Ishikawa (cell line): ENCODE data around the gene TMEM209.

Experiments
- CREB1 ChIP-seq: IDR thresholded peaks from 2 replicates; pipeline ENCODE4 v1.6.1; 2012; ENCODE audit warnings: low read depth
- EGR1 ChIP-seq: IDR thresholded peaks from 2 replicates; pipeline ENCODE4 v1.6.1; 2012
- EP300 ChIP-seq: IDR thresholded peaks from 2 replicates; pipeline ENCODE4 v1.6.1; 2012; ENCODE audit warnings: borderline replicate concordance
- MAX ChIP-seq: IDR thresholded peaks from 2 replicates; pipeline ENCODE4 v1.6.1; 2012
- NFIC ChIP-seq: IDR thresholded peaks from 2 replicates; pipeline ENCODE4 v1.6.1; 2012
- RAD21 ChIP-seq: IDR thresholded peaks from 2 replicates; pipeline ENCODE4 v1.6.1; 2012; ENCODE audit warnings: low read depth
- REST ChIP-seq: IDR thresholded peaks from 2 replicates; pipeline ENCODE4 v1.6.1; 2012; ENCODE audit warnings: low read depth, mild to moderate bottlenecking
- TAF1 ChIP-seq: IDR thresholded peaks from 2 replicates; pipeline ENCODE4 v1.6.1; 2012; ENCODE audit warnings: low read depth, mild to moderate bottlenecking
- USF1 ChIP-seq: IDR thresholded peaks from 2 replicates; pipeline ENCODE4 v1.6.1; 2012
- YY1 ChIP-seq: IDR thresholded peaks from 2 replicates; pipeline ENCODE4 v1.6.1; 2012; ENCODE audit warnings: low read depth
- ZBTB7A ChIP-seq: IDR thresholded peaks from 2 replicates; pipeline ENCODE4 v1.6.1; 2012; ENCODE audit warnings: low read depth

GRCh38 chr7:130134106-130134636, 71.0 kb downstream of the TMEM209 start:
- TF ChIP-seq YY1 = no peak
- TF ChIP-seq REST = no peak
- no peak for TF ChIP-seq MAX
- TF ChIP-seq EP300 = no peak
- TF ChIP-seq RAD21 = no peak
- no peak for TF ChIP-seq ZBTB7A
- no peak for TF ChIP-seq TAF1
- no peak for TF ChIP-seq CREB1
- no peak for TF ChIP-seq EGR1
- no peak for TF ChIP-seq NFIC
- TF ChIP-seq USF1 = no peak
